Measurements from ENCODE around the gene SMARCA5. TPM values are rescaled to one million over a fixed set of nuclear protein-coding genes. Genes with fewer than 3 reads are reported as not detected.
"Not testable (repeated sequence)": the region's sequence is repeated elsewhere in the genome, so short reads cannot be mapped to it uniquely, and the experiment has no call there.

SMARCA5 gene
- total and polyA plus RNA-seq, 2 donors (not counting 1 experiment from before 2014, with no cell fraction given), result 6.7 to 53.1 TPM

GRCh38 chr4:143517764-143518163, 4.3 kb downstream of the SMARCA5 start:
- POLR2A ChIA-PET, result no interaction called here

GRCh38 chr4:143524211-143524610, 10.7 kb downstream of the SMARCA5 start:
- Mint-ChIP-seq H3K27me3 (no peaks in the 10 kb centered on the region), H3K9me3 (ENCODE audit: insufficient read depth) (no peaks in the 10 kb centered on the region), H3K27ac (no peak overlapping the region), H3K4me3 (no peak overlapping the region), H3K4me1 (peaks cover 12% of the 10 kb centered on the region)
- no peak overlapping the region for H2AFZ ChIP-seq (ENCODE audit: insufficient read depth, low read depth, low read length, poor library complexity, severe bottlenecking)
- peaks cover 18 to 92% of the 10 kb centered on the region in 2 experiments for H3K36me3 ChIP-seq (replicated peaks in 1 of 2; ENCODE audit: control extremely low read depth in 1 of 2, control insufficient read depth in 1 of 2, extremely low read depth in 1 of 2, insufficient read depth in 2 of 2, low read length in 1 of 2)
- TF ChIP-seq, protein P1, sequence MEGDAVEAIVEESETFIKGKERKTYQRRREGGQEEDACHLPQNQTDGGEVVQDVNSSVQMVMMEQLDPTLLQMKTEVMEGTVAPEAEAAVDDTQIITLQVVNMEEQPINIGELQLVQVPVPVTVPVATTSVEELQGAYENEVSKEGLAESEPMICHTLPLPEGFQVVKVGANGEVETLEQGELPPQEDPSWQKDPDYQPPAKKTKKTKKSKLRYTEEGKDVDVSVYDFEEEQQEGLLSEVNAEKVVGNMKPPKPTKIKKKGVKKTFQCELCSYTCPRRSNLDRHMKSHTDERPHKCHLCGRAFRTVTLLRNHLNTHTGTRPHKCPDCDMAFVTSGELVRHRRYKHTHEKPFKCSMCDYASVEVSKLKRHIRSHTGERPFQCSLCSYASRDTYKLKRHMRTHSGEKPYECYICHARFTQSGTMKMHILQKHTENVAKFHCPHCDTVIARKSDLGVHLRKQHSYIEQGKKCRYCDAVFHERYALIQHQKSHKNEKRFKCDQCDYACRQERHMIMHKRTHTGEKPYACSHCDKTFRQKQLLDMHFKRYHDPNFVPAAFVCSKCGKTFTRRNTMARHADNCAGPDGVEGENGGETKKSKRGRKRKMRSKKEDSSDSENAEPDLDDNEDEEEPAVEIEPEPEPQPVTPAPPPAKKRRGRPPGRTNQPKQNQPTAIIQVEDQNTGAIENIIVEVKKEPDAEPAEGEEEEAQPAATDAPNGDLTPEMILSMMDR (IDR thresholded peaks at IDR 0.05), result no peak
- TF ChIP-seq EZH2 (IDR thresholded peaks at IDR 0.05; ENCODE audit: borderline replicate concordance, insufficient read depth, low read depth, low read length, poor library complexity, severe bottlenecking), result no peak
- H3K27me3 ChIP-seq (replicated peaks in 1 of 4; ENCODE audit: control extremely low read depth in 1 of 4, control insufficient read depth in 3 of 4, insufficient read depth in 4 of 4, low read length in 3 of 4), result no peaks in the 10 kb centered on the region
- ChIA-PET POLR2A (no interaction called here), CTCF (interaction anchor here (0.6 kb wide), 1 partner anchor 35 kb away, joined by 3 read pairs; no protein-coding TSS in a partner anchor)
- peaks cover 51% of the 10 kb centered on the region for H3K79me2 ChIP-seq (ENCODE audit: control insufficient read depth, insufficient read depth, low read length)
- no peak for ATAC-seq (ENCODE audit: low read depth)
- H3K4me1 ChIP-seq (ENCODE audit: control insufficient read depth in 2 of 2, insufficient read depth in 2 of 2, low read length in 2 of 2), result no peaks in the 10 kb centered on the region
- no peak overlapping the region for H3K4me3 ChIP-seq (ENCODE audit: control extremely low read depth in 1 of 5, extremely low read depth in 1 of 5, insufficient read depth in 1 of 5, low read depth in 2 of 5, low read length in 4 of 5)
- H3K27ac ChIP-seq (ENCODE audit: low read length in 2 of 2), result no peak overlapping the region
- no peak overlapping the region for H3K4me2 ChIP-seq (replicated peaks; ENCODE audit: low read depth, low read length, poor library complexity, severe bottlenecking)
- DNase-seq, result no peak
- WGBS (ENCODE audit: insufficient coverage), result 100% methylated on average over 1 of the region's 4 CpGs
- peaks cover 44% of the 10 kb centered on the region for H4K20me1 ChIP-seq (ENCODE audit: control insufficient read depth, insufficient read depth, low read length, poor library complexity, severe bottlenecking)
- no peak overlapping the region for H3K9ac ChIP-seq (ENCODE audit: low read length)
- no peaks in the 10 kb centered on the region for H3K9me3 ChIP-seq (ENCODE audit: control extremely low read depth in 1 of 3, control insufficient read depth in 2 of 3, insufficient read depth in 1 of 3, low read length in 2 of 3)
- intact Hi-C loops (cut with micrococcal nuclease), result no loop called here

More at GRCh38 chr4:143517764-143518163, 4.3 kb downstream of the SMARCA5 start:
- TF ChIP-seq, protein P1 (IDR thresholded peaks at IDR 0.05), result no peak
- TF ChIP-seq EZH2 (IDR thresholded peaks at IDR 0.05; ENCODE audit: borderline replicate concordance, insufficient read depth, low read depth, low read length, poor library complexity, severe bottlenecking), result no peak
- peaks cover 70% of the 10 kb centered on the region for H4K20me1 ChIP-seq (ENCODE audit: control insufficient read depth, insufficient read depth, low read length, poor library complexity, severe bottlenecking)
- Mint-ChIP-seq H3K4me1 (peaks cover 53% of the 10 kb centered on the region), H3K9me3 (ENCODE audit: insufficient read depth) (no peaks in the 10 kb centered on the region), H3K27ac (no peak overlapping the region), H3K27me3 (no peaks in the 10 kb centered on the region), H3K4me3 (no peak overlapping the region)
- H3K4me2 ChIP-seq (replicated peaks; ENCODE audit: low read depth, low read length, poor library complexity, severe bottlenecking), result no peak overlapping the region
- H3K79me2 ChIP-seq (ENCODE audit: control insufficient read depth, insufficient read depth, low read length), result peaks cover 88% of the 10 kb centered on the region
- H3K9me3 ChIP-seq (ENCODE audit: control extremely low read depth in 1 of 3, control insufficient read depth in 2 of 3, insufficient read depth in 1 of 3, low read length in 2 of 3), result no peaks in the 10 kb centered on the region
- peaks cover 10 to 46% of the 10 kb centered on the region in 2 experiments for H3K36me3 ChIP-seq (replicated peaks in 1 of 2; ENCODE audit: control extremely low read depth in 1 of 2, control insufficient read depth in 1 of 2, extremely low read depth in 1 of 2, insufficient read depth in 2 of 2, low read length in 1 of 2)
- DNase-seq, result no peak
- H3K4me3 ChIP-seq (ENCODE audit: control extremely low read depth in 1 of 5, extremely low read depth in 1 of 5, insufficient read depth in 1 of 5, low read depth in 2 of 5, low read length in 4 of 5), result no peak overlapping the region
- no peaks in the 10 kb centered on the region for H3K27me3 ChIP-seq (replicated peaks in 1 of 4; ENCODE audit: control extremely low read depth in 1 of 4, control insufficient read depth in 3 of 4, insufficient read depth in 4 of 4, low read length in 3 of 4)
- intact Hi-C loops (cut with micrococcal nuclease), result no loop called here
- H3K27ac ChIP-seq (ENCODE audit: low read length in 2 of 2), result no peak overlapping the region
- H3K4me1 ChIP-seq (ENCODE audit: control insufficient read depth in 2 of 2, insufficient read depth in 2 of 2, low read length in 2 of 2), result peaks cover 25 to 26% of the 10 kb centered on the region in 2 donors
- ATAC-seq (ENCODE audit: low read depth), result no peak
- WGBS (ENCODE audit: insufficient coverage), result no CpG with 5 or more reads among the region's 2 CpGs
- no peak overlapping the region for H3K9ac ChIP-seq (ENCODE audit: low read length)
- CTCF ChIA-PET, result interaction anchor here (1.0 kb wide), 1 partner anchor 41 kb away, joined by 3 read pairs; no protein-coding TSS in a partner anchor
- no peak overlapping the region for H2AFZ ChIP-seq (ENCODE audit: insufficient read depth, low read depth, low read length, poor library complexity, severe bottlenecking)

GRCh38 chr4:143528046-143528445, 14.5 kb downstream of the SMARCA5 start:
- Histone ChIP-seq H3K79me2 (ENCODE audit: control insufficient read depth, insufficient read depth, low read length) (peaks cover 16% of the 10 kb centered on the region), H4K20me1 (ENCODE audit: control insufficient read depth, insufficient read depth, low read length, poor library complexity, severe bottlenecking) (peaks cover 20% of the 10 kb centered on the region), H3K36me3 (replicated peaks in 1 of 2; ENCODE audit: control extremely low read depth in 1 of 2, control insufficient read depth in 1 of 2, extremely low read depth in 1 of 2, insufficient read depth in 2 of 2, low read length in 1 of 2) (peaks cover 32 to 93% of the 10 kb centered on the region in 2 experiments)
- H3K4me3 ChIP-seq (ENCODE audit: control extremely low read depth in 1 of 5, extremely low read depth in 1 of 5, insufficient read depth in 1 of 5, low read depth in 2 of 5, low read length in 4 of 5); H3K9ac ChIP-seq (ENCODE audit: low read length); H2AFZ ChIP-seq (ENCODE audit: insufficient read depth, low read depth, low read length, poor library complexity, severe bottlenecking); H3K4me1 ChIP-seq (ENCODE audit: control insufficient read depth in 2 of 2, insufficient read depth in 2 of 2, low read length in 2 of 2); H3K4me1 Mint-ChIP-seq; DNase-seq; H3K4me2 ChIP-seq (replicated peaks; ENCODE audit: low read depth, low read length, poor library complexity, severe bottlenecking); H3K27ac Mint-ChIP-seq; H3K4me3 Mint-ChIP-seq; H3K27me3 Mint-ChIP-seq; H3K9me3 Mint-ChIP-seq (ENCODE audit: insufficient read depth); H3K27ac ChIP-seq (ENCODE audit: low read length in 2 of 2); ATAC-seq (ENCODE audit: low read depth); intact Hi-C loops (cut with micrococcal nuclease); CTCF ChIA-PET; H3K27me3 ChIP-seq (replicated peaks in 1 of 4; ENCODE audit: control extremely low read depth in 1 of 4, control insufficient read depth in 3 of 4, insufficient read depth in 4 of 4, low read length in 3 of 4); H3K9me3 ChIP-seq (ENCODE audit: control extremely low read depth in 1 of 3, control insufficient read depth in 2 of 3, insufficient read depth in 1 of 3, low read length in 2 of 3); POLR2A ChIA-PET: not testable (repeated sequence)
- 100% methylated on average over 3 of the region's 4 CpGs for WGBS (ENCODE audit: insufficient coverage)
